ENCODE data around the gene PLCB1. TPM values are rescaled to one million over a fixed set of nuclear protein-coding genes. Genes with fewer than 3 reads are reported as not detected.

PLCB1 gene
- total RNA-seq, 1 experiment from 2014 or later = 11.3 TPM

DNA sequence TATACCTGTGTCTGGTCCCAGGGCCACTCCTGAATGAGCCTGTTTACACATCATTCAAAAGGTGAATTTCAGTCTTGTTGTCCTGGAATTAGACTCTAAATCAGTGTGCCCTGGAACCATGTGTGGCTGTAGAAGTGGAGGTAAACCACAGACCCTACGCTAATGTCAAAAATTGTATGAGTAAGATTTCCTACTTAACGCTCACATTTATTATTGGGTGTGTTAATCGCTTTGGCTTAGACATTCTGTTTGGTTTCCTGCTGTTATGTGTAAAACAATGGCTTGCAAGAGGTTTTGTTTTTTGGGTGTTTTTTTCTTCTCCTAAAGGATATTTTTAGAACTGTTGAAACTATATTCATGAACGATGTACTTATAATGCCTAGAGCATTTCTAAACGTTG lies 19.3 kb downstream of the PLCB1 start:
- Mint-ChIP-seq H3K9me3 (no peaks in the 10 kb centered on the region), H3K27ac (no peak overlapping the region), H3K27me3 (ENCODE audit: low read depth) (no peaks in the 10 kb centered on the region), H3K4me1 (peaks cover 16% of the 10 kb centered on the region), H3K36me3 (no peaks in the 10 kb centered on the region), H3K4me3 (no peak overlapping the region)
- DNase-seq (ENCODE audit: low spot score) (no peak), ATAC-seq (no peak)
- POLR2A ChIA-PET = no interaction called here
- CTCF ChIA-PET = interaction anchor here (1.1 kb wide), 1 partner anchor 19 kb away, joined by 3 read pairs; the partner anchor contains the start of gene PLCB1
- TF ChIP-seq, protein P1, sequence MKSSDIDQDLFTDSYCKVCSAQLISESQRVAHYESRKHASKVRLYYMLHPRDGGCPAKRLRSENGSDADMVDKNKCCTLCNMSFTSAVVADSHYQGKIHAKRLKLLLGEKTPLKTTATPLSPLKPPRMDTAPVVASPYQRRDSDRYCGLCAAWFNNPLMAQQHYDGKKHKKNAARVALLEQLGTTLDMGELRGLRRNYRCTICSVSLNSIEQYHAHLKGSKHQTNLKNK (CRISPR knock-in tag; IDR thresholded peaks at IDR 0.05) = no peak
- TF ChIP-seq, protein P2, sequence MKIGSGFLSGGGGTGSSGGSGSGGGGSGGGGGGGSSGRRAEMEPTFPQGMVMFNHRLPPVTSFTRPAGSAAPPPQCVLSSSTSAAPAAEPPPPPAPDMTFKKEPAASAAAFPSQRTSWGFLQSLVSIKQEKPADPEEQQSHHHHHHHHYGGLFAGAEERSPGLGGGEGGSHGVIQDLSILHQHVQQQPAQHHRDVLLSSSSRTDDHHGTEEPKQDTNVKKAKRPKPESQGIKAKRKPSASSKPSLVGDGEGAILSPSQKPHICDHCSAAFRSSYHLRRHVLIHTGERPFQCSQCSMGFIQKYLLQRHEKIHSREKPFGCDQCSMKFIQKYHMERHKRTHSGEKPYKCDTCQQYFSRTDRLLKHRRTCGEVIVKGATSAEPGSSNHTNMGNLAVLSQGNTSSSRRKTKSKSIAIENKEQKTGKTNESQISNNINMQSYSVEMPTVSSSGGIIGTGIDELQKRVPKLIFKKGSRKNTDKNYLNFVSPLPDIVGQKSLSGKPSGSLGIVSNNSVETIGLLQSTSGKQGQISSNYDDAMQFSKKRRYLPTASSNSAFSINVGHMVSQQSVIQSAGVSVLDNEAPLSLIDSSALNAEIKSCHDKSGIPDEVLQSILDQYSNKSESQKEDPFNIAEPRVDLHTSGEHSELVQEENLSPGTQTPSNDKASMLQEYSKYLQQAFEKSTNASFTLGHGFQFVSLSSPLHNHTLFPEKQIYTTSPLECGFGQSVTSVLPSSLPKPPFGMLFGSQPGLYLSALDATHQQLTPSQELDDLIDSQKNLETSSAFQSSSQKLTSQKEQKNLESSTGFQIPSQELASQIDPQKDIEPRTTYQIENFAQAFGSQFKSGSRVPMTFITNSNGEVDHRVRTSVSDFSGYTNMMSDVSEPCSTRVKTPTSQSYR (CRISPR knock-in tag; IDR thresholded peaks at IDR 0.05) = no peak
- no peak for TF ChIP-seq FOXK1 (CRISPR knock-in tag; IDR thresholded peaks at IDR 0.05)
- TF ChIP-seq SP1 (CRISPR knock-in tag; conservative IDR thresholded peaks at IDR 0.05) = no peak
- TF ChIP-seq MXD4 (CRISPR knock-in tag; IDR thresholded peaks at IDR 0.05; ENCODE audit: borderline replicate concordance) = no peak
- TF ChIP-seq, protein P3, sequence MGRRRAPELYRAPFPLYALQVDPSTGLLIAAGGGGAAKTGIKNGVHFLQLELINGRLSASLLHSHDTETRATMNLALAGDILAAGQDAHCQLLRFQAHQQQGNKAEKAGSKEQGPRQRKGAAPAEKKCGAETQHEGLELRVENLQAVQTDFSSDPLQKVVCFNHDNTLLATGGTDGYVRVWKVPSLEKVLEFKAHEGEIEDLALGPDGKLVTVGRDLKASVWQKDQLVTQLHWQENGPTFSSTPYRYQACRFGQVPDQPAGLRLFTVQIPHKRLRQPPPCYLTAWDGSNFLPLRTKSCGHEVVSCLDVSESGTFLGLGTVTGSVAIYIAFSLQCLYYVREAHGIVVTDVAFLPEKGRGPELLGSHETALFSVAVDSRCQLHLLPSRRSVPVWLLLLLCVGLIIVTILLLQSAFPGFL (CRISPR knock-in tag; IDR thresholded peaks at IDR 0.05; ENCODE audit: borderline replicate concordance) = no peak
- TF ChIP-seq JAZF1 (CRISPR knock-in tag; IDR thresholded peaks at IDR 0.05) = no peak
- TF ChIP-seq, protein P4, sequence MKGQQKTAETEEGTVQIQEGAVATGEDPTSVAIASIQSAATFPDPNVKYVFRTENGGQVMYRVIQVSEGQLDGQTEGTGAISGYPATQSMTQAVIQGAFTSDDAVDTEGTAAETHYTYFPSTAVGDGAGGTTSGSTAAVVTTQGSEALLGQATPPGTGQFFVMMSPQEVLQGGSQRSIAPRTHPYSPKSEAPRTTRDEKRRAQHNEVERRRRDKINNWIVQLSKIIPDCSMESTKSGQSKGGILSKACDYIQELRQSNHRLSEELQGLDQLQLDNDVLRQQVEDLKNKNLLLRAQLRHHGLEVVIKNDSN (CRISPR knock-in tag; IDR thresholded peaks at IDR 0.05) = no peak
- TF ChIP-seq FOXP1 (CRISPR knock-in tag; IDR thresholded peaks at IDR 0.05; ENCODE audit: borderline replicate concordance) = no peak

DNA sequence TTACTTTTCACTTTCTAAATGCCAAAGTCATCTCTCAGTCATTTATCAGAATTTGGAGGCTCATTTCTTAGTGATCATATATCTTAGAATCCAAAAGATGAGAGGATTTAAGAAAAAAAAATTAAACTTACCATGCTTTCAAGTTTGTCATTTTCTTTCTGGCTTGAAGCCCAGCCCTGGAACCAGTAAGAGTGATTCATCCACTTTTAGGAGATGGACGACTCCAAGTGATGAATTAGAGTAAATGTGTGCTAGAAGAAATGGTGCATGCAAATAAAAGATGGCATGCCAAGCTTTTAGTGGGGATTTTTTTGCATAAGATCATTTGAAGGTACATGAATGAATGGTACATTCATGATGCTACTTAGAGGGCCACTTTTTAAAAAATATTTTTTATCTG lies 20.1 kb downstream of the PLCB1 start:
- Mint-ChIP-seq H3K36me3 (no peaks in the 10 kb centered on the region), H3K4me1 (peaks cover 14% of the 10 kb centered on the region), H3K27me3 (ENCODE audit: low read depth) (no peaks in the 10 kb centered on the region), H3K9me3 (peaks cover 5% of the 10 kb centered on the region; the same call in 1 of the 2 replicates), H3K4me3 (no peak overlapping the region), H3K27ac (no peak overlapping the region)
- POLR2A ChIA-PET = no interaction called here
- ATAC-seq (no peak), DNase-seq (ENCODE audit: low spot score) (no peak)
- CTCF ChIA-PET = interaction anchor here (1.7 kb wide), 1 partner anchor 568 kb away, joined by 3 read pairs; no protein-coding TSS in a partner anchor
- TF ChIP-seq, protein P5, sequence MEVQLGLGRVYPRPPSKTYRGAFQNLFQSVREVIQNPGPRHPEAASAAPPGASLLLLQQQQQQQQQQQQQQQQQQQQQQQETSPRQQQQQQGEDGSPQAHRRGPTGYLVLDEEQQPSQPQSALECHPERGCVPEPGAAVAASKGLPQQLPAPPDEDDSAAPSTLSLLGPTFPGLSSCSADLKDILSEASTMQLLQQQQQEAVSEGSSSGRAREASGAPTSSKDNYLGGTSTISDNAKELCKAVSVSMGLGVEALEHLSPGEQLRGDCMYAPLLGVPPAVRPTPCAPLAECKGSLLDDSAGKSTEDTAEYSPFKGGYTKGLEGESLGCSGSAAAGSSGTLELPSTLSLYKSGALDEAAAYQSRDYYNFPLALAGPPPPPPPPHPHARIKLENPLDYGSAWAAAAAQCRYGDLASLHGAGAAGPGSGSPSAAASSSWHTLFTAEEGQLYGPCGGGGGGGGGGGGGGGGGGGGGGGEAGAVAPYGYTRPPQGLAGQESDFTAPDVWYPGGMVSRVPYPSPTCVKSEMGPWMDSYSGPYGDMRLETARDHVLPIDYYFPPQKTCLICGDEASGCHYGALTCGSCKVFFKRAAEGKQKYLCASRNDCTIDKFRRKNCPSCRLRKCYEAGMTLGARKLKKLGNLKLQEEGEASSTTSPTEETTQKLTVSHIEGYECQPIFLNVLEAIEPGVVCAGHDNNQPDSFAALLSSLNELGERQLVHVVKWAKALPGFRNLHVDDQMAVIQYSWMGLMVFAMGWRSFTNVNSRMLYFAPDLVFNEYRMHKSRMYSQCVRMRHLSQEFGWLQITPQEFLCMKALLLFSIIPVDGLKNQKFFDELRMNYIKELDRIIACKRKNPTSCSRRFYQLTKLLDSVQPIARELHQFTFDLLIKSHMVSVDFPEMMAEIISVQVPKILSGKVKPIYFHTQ (CRISPR knock-in tag; IDR thresholded peaks at IDR 0.05) = no peak
- TF ChIP-seq NFATC4 (CRISPR knock-in tag; IDR thresholded peaks at IDR 0.05) (no peak), ZNF671 (CRISPR knock-in tag; IDR thresholded peaks at IDR 0.05) (no peak), ZNF263 (CRISPR knock-in tag; IDR thresholded peaks at IDR 0.05; ENCODE audit: low read depth) (no peak), PRRX2 (CRISPR knock-in tag; IDR thresholded peaks at IDR 0.05) (no peak), ZNF423 (CRISPR knock-in tag; IDR thresholded peaks at IDR 0.05) (no peak)
- TF ChIP-seq, protein P6, sequence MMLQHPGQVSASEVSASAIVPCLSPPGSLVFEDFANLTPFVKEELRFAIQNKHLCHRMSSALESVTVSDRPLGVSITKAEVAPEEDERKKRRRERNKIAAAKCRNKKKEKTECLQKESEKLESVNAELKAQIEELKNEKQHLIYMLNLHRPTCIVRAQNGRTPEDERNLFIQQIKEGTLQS (CRISPR knock-in tag; conservative IDR thresholded peaks at IDR 0.05) = no peak
- TF ChIP-seq, protein P7, sequence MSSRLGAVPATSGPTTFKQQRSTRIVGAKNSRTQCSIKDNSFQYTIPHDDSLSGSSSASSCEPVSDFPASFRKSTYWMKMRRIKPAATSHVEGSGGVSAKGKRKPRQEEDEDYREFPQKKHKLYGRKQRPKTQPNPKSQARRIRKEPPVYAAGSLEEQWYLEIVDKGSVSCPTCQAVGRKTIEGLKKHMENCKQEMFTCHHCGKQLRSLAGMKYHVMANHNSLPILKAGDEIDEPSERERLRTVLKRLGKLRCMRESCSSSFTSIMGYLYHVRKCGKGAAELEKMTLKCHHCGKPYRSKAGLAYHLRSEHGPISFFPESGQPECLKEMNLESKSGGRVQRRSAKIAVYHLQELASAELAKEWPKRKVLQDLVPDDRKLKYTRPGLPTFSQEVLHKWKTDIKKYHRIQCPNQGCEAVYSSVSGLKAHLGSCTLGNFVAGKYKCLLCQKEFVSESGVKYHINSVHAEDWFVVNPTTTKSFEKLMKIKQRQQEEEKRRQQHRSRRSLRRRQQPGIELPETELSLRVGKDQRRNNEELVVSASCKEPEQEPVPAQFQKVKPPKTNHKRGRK (CRISPR knock-in tag; IDR thresholded peaks at IDR 0.05; ENCODE audit: borderline replicate concordance) = no peak
- TF ChIP-seq, protein P8, sequence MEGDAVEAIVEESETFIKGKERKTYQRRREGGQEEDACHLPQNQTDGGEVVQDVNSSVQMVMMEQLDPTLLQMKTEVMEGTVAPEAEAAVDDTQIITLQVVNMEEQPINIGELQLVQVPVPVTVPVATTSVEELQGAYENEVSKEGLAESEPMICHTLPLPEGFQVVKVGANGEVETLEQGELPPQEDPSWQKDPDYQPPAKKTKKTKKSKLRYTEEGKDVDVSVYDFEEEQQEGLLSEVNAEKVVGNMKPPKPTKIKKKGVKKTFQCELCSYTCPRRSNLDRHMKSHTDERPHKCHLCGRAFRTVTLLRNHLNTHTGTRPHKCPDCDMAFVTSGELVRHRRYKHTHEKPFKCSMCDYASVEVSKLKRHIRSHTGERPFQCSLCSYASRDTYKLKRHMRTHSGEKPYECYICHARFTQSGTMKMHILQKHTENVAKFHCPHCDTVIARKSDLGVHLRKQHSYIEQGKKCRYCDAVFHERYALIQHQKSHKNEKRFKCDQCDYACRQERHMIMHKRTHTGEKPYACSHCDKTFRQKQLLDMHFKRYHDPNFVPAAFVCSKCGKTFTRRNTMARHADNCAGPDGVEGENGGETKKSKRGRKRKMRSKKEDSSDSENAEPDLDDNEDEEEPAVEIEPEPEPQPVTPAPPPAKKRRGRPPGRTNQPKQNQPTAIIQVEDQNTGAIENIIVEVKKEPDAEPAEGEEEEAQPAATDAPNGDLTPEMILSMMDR (IDR thresholded peaks at IDR 0.05) = no peak
- TF ChIP-seq, protein P3 (CRISPR knock-in tag; IDR thresholded peaks at IDR 0.05; ENCODE audit: borderline replicate concordance) = no peak

All from WTC11 (cell line).